K562 (cell line): Measurements from ENCODE around the gene MRPS15. TPM values are rescaled to one million over a fixed set of nuclear protein-coding genes. Genes with fewer than 3 reads are reported as not detected.

Source experiments
- ATAC-seq: fragments of 200-7000 bp; cut with Tn5 transposase; 3 replicates; pipeline ENCODE4 v1.9.1; 2020; ENCODE audit warnings: moderate library complexity
- BruUV-seq: library from RNA; stranded (reverse); fragments of 400-500 nt; replicated peaks from 2 replicates; lab custom pipeline; 2021; lab: Mats Ljungman, UMichigan
- CTCF ChIA-PET: fragments of 300-600 bp; formaldehyde crosslinking; extraction: SDS; loops from one replicate; lab custom pipeline; 2021; ENCODE audit warnings: low intra/inter-chr PET ratio; lab: Yijun Ruan, JAX
- POLR2A ChIA-PET: fragments of 300-600, 350-650 bp; sonication (Branson Sonifier 250); formaldehyde crosslinking; extraction: SDS; loops from one replicate; lab custom pipeline; 2021; ENCODE audit warnings: antibody characterized with exemption, inconsistent platforms; lab: Yijun Ruan, JAX
- DNase-seq, 4 experiments: peaks; one replicate each; pipeline versions ENCODE4 v3.0.0 to v3.0.0-alpha.2; 2011 to 2018; ENCODE audit warnings: low spot score in 3 of 4, mixed read lengths in 3 of 4; ENCODE audit errors: extremely low read depth in 1 of 4
- FAIRE-seq: peaks from 2 replicates; lab custom pipeline; 2011; peaks lifted over from hg19 to GRCh38; lab: Jason Lieb, UNC
- H2AFZ ChIP-seq: 2 replicates; pipeline ENCODE4 v1.6.0; 2011; ENCODE audit warnings: low read depth, low read length, control low read depth, inconsistent platforms
- H3K27ac ChIP-seq: fragments of 200-600 bp; 3 replicates; pipeline ENCODE4 v1.8.0; 2011; ENCODE audit warnings: low read depth, mild to moderate bottlenecking, control low read depth, inconsistent platforms, low read length, moderate library complexity, mixed read lengths; ENCODE audit errors: extremely low read depth
- H3K27me3 ChIP-seq, 2 experiments: fragments of 300-600 bp in 1 of 2; 2 replicates in 1 of 2; 3 replicates in 1 of 2; pipeline versions ENCODE4 v1.6.0 to v1.8.0; 2011; ENCODE audit warnings: inconsistent platforms in 2 of 2, low read length in 2 of 2, mild to moderate bottlenecking in 1 of 2, mixed read lengths in 1 of 2, moderate library complexity in 1 of 2; ENCODE audit not compliant: control insufficient read depth in 2 of 2, insufficient read depth in 2 of 2
- H3K36me3 ChIP-seq: fragments of 300-600 bp; 3 replicates; pipeline ENCODE4 v1.8.0; 2011; ENCODE audit warnings: mild to moderate bottlenecking, low read length, inconsistent platforms; ENCODE audit not compliant: control insufficient read depth, insufficient read depth
- H3K4me1 ChIP-seq, 2 experiments: fragments of 200-600 bp in 1 of 2; replicated peaks in 1 of 2; 2 replicates in 1 of 2; 3 replicates in 1 of 2; pipeline versions ENCODE4 v1.5.1 to v1.8.0; 2011; ENCODE audit warnings: inconsistent platforms in 2 of 2, low read length in 2 of 2, mild to moderate bottlenecking in 1 of 2, mixed read lengths in 1 of 2, moderate library complexity in 1 of 2; ENCODE audit not compliant: control insufficient read depth in 2 of 2, insufficient read depth in 2 of 2
- H3K4me2 ChIP-seq: 2 replicates; pipeline ENCODE4 v1.6.1; 2011; ENCODE audit warnings: low read length, control low read depth, inconsistent platforms, mixed read lengths; ENCODE audit not compliant: insufficient read depth
- H3K4me3 ChIP-seq: fragments of 200-600 bp; sonication (generic), shearing (Covaris generic); 2 replicates; pipeline ENCODE4 v1.5.1; 2016; ENCODE audit warnings: control low read depth, inconsistent platforms
- H3K79me2 ChIP-seq: fragments of 200-600 bp; 3 replicates; pipeline ENCODE4 v1.8.0; 2011; ENCODE audit warnings: low read length, inconsistent platforms; ENCODE audit not compliant: control insufficient read depth, insufficient read depth
- H3K9ac ChIP-seq, 2 experiments: 2 replicates each; pipeline versions ENCODE4 v1.6.0 to v1.6.1; 2011; ENCODE audit warnings: low read depth in 2 of 2, low read length in 2 of 2, control low read depth in 1 of 2, inconsistent platforms in 1 of 2, mild to moderate bottlenecking in 1 of 2, mixed read lengths in 1 of 2; ENCODE audit not compliant: insufficient read depth in 1 of 2
- H3K9me1 ChIP-seq: one replicate; pipeline ENCODE4 v1.6.0; 2011; ENCODE audit warnings: inconsistent platforms, mild to moderate bottlenecking, low read length, moderate library complexity; ENCODE audit not compliant: control insufficient read depth, insufficient read depth
- H3K9me3 ChIP-seq: replicated peaks from 2 replicates; pipeline ENCODE4 v1.5.1; 2011; ENCODE audit warnings: low read depth, low read length, inconsistent platforms; ENCODE audit not compliant: control insufficient read depth, insufficient read depth
- H4K20me1 ChIP-seq: replicated peaks from 2 replicates; pipeline ENCODE4 v1.6.1; 2011; ENCODE audit warnings: low read length, inconsistent platforms, mixed read lengths; ENCODE audit not compliant: control insufficient read depth, insufficient read depth
- ASH1L ChIP-seq: fragments of 450-650 bp; IDR thresholded peaks from 2 replicates; pipeline ENCODE4 v1.6.1; 2018; ENCODE audit warnings: borderline replicate concordance, mild to moderate bottlenecking, low read depth; ENCODE audit not compliant: partially characterized antibody
- BCOR ChIP-seq: fragments of 450-650 bp; IDR thresholded peaks from 2 replicates; pipeline ENCODE4 v1.6.1; 2016
- CEBPB ChIP-seq: fragments of 450-650 bp; IDR thresholded peaks from 2 replicates; pipeline ENCODE4 v1.6.1; 2016; ENCODE audit warnings: missing genetic modification characterization, missing compliant biosample characterization
- CSDE1 ChIP-seq, 2 experiments: fragments of 450-650 bp; IDR thresholded peaks; 2 replicates each; pipeline ENCODE4 v1.6.1; 2016; ENCODE audit warnings: mild to moderate bottlenecking in 1 of 2
- EP300 ChIP-seq: IDR thresholded peaks from 2 replicates; pipeline ENCODE4 v1.6.1; 2012; ENCODE audit warnings: low read length, improper control_type of control experiment
- HDAC2 ChIP-seq: fragments of 450-650 bp; IDR thresholded peaks from 2 replicates; pipeline ENCODE4 v1.6.1; 2016; ENCODE audit warnings: mild to moderate bottlenecking
- HDGF ChIP-seq: fragments of 450-650 bp; IDR thresholded peaks from 2 replicates; pipeline ENCODE4 v1.6.1; 2016
- IFI16 ChIP-seq: fragments of 250-450 bp; sonication (Bioruptor Pico); IDR thresholded peaks from 2 replicates; pipeline ENCODE4 v2.1.2; 2022; ENCODE audit warnings: mild to moderate bottlenecking, inconsistent platforms
- MTF1 ChIP-seq: fragments of 250-450 bp; sonication (Bioruptor Pico); IDR thresholded peaks from 2 replicates; pipeline ENCODE4 v1.9.0; 2021; ENCODE audit warnings: moderate library complexity, mild to moderate bottlenecking, inconsistent platforms, borderline replicate concordance
- RBM25 ChIP-seq: fragments of 200-400 bp; formaldehyde crosslinking; IDR thresholded peaks from 2 replicates; pipeline ENCODE4 v1.6.1; 2018; ENCODE audit warnings: low read length, low read depth, moderate library complexity; ENCODE audit not compliant: severe bottlenecking
- RBM39 ChIP-seq: fragments of 200-400 bp; formaldehyde crosslinking; optimal IDR thresholded peaks from 2 replicates; pipeline ENCODE3; 2018; ENCODE audit warnings: low read depth, low read length
- WGBS: fragments of 100-300 bp; shearing (Covaris generic); methylation state at CpG from one replicate; pipeline ENCODE4 v1.1.6; 2016; ENCODE audit warnings: low coverage, mixed read lengths; ENCODE audit not compliant: insufficient coverage; ENCODE audit errors: missing lambda C conversion rate; 5-methylcytosine and 5-hydroxymethylcytosine counted together
- in situ Hi-C: fragments of 300-500 bp; cut with MboI; formaldehyde crosslinking; loops from 4 replicates; pipeline ENCODE4 v1.15.0; 2018; ENCODE audit warnings: inconsistent platforms, mixed read lengths
- intact Hi-C: fragments of 100-400 bp; cut with micrococcal nuclease; formaldehyde crosslinking; loops from 2 replicates; pipeline ENCODE4 v1.14.2; 2022
- polyA plus RNA-seq, 8 experiments: library from polyadenylated mRNA; depleted of rRNA in 4 of 8; stranded (reverse) in 5 of 8; unstranded in 3 of 8; fragments of >200 nt; fragmentation: Nextera tagmentation in 2 of 8; fragmentation: Illumina TruSeq in 1 of 8; extraction: Ambion mirVana in 2 of 8; extraction: Trizol in 1 of 8; gene quantifications; 2 replicates each; pipeline versions ENCODE4 v1.2.1 to v1.2.3, GENCODE V29; 2011 to 2014; ENCODE audit warnings: inconsistent platforms in 1 of 8, missing spikeins in 1 of 8
- total RNA-seq, 7 experiments: library from RNA; depleted of rRNA in 6 of 7; stranded (reverse); fragments of >200 nt in 6 of 7; fragmentation: Illumina TruSeq in 2 of 7; extraction: Trizol in 2 of 7; gene quantifications; 2 replicates each; pipeline versions ENCODE4 v1.2.1 to v1.2.3, GENCODE V29; 2011 to 2021; ENCODE audit warnings: low replicate concordance in 1 of 7
- TF ChIP-seq, protein P1 (sequence below): sonication (generic); formaldehyde crosslinking; IDR thresholded peaks from 2 replicates; pipeline ENCODE4 v1.5.0; 2020; ENCODE audit warnings: missing genetic modification reagents
- TF ChIP-seq, protein P2 (sequence below), 3 experiments: IDR thresholded peaks in 2 of 3; conservative IDR thresholded peaks in 1 of 3; 2 replicates each; pipeline ENCODE4 v1.5.1; 2011 to 2012; ENCODE audit warnings: low read length in 3 of 3, mild to moderate bottlenecking in 3 of 3, control low read depth in 2 of 3, improper control_type of control experiment in 1 of 3, inconsistent platforms in 1 of 3, low read depth in 1 of 3, mixed read lengths in 1 of 3, moderate library complexity in 1 of 3; ENCODE audit not compliant: insufficient read depth in 2 of 3
- TF ChIP-seq, protein P3 (sequence below): sonication (generic); formaldehyde crosslinking; IDR thresholded peaks from 2 replicates; pipeline ENCODE4 v1.8.1; 2023; ENCODE audit warnings: mild to moderate bottlenecking, missing genetic modification reagents

Gene MRPS15
- total and polyA plus RNA-seq, 9 of the 15 experiments (the other 6 are each of a cell fraction or from before 2014, with no cell fraction given) = 62.9 to 286 (median 149) TPM

DNA sequence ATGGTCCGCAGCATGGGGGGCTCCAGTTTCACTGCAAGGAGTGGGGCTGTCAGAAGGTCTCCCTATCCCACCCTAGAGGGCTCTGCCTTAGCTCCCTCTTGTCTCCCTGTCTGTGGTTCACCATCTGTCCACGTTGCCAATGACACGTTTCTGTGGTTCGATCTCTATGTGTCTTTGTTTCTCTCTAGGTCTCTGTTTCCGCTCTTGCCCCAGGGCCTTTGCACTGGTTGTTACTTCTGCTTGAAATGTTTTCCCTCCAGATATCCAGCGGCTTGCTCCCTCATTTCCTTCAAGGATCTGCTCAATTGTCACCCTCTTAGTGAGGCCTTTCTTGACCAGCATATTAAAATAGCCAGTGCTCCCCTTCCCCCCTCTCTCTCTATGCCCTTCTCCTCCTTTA lies 8.5 kb upstream of the MRPS15 start:
- POLR2A ChIA-PET = no interaction called here
- in situ Hi-C loops = no loop called here

DNA sequence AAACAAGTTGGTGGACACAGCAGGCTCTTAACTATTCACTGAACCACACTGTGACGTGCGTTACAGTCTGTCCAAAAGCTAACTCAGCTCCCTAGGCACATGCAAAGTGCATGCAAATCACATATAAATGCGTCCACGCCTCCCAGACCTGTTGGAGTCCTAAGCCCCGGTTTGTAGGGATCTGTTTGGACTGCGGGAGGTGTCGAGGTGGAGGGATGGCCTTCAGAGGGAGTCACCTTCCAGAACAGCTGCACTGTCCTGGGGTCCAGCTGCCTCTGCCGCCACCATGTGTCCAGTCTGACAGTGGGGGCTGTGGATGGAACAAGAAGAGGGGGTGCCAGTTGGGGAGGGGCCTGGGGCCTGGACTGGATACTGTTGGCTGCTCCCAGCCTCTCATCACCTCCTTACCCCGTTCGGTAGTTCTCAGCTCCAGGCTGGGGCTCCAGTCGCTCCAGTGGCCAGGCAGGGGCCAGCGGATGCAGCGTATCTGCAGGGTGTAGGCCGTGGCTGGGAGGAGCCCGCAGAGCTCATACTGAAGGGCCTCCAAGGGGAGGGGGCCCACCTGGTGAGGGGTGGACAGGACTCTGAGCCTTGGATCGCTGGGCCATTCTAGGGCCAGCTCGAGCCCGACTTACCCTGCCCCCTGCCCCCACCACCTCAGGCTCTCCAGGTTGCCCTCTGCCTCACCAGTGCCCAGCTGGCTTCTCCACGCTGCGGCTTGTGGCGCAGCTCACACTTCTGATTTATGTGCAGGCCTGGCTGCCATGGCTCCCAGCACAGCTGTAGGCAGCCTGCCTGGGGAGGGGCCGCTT lies 7.9 kb upstream of the MRPS15 start:
- POLR2A ChIA-PET = interaction anchor here (0.9 kb wide), 1 partner anchor 15 kb away, joined by 4 read pairs; no protein-coding TSS in a partner anchor
- CTCF ChIA-PET = no interaction called here
- Histone ChIP-seq H3K4me1 (peaks cover 0 to 27% of the 10 kb centered on the region in 2 experiments; a peak in 3 of 5 replicates), H3K9me1 (no peaks in the 10 kb centered on the region), H3K9me3 (no peaks in the 10 kb centered on the region), H3K36me3 (no peaks in the 10 kb centered on the region), H3K9ac (peak overlapping the region in 1 of 2 experiments; percentile 61; a peak in 2 of 4 replicates), H3K27ac (no peak overlapping the region), H4K20me1 (no peaks in the 10 kb centered on the region), H2AFZ (no peak overlapping the region), H3K4me2 (no peak overlapping the region), H3K79me2 (no peaks in the 10 kb centered on the region), H3K4me3 (no peak overlapping the region), H3K27me3 (no peaks in the 10 kb centered on the region)
- ATAC-seq (peak; percentile 52), FAIRE-seq (no peak), DNase-seq (no peak)
- 63% methylated on average over 22 of the region's 22 CpGs for WGBS
- BruUV-seq = no TSS peak
- in situ Hi-C loops = no loop called here
- intact Hi-C loops = no loop called here
- TF ChIP-seq RBM39 (no peak), CSDE1 (IDR thresholded peaks at IDR 0.05) (no peak), IFI16 (no peak), HDAC2 (no peak), MTF1 (CRISPR knock-in tag) (no peak), ASH1L (no peak)
- TF ChIP-seq, protein P1, sequence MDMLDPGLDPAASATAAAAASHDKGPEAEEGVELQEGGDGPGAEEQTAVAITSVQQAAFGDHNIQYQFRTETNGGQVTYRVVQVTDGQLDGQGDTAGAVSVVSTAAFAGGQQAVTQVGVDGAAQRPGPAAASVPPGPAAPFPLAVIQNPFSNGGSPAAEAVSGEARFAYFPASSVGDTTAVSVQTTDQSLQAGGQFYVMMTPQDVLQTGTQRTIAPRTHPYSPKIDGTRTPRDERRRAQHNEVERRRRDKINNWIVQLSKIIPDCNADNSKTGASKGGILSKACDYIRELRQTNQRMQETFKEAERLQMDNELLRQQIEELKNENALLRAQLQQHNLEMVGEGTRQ (CRISPR knock-in tag) = no peak
- TF ChIP-seq, protein P2, sequence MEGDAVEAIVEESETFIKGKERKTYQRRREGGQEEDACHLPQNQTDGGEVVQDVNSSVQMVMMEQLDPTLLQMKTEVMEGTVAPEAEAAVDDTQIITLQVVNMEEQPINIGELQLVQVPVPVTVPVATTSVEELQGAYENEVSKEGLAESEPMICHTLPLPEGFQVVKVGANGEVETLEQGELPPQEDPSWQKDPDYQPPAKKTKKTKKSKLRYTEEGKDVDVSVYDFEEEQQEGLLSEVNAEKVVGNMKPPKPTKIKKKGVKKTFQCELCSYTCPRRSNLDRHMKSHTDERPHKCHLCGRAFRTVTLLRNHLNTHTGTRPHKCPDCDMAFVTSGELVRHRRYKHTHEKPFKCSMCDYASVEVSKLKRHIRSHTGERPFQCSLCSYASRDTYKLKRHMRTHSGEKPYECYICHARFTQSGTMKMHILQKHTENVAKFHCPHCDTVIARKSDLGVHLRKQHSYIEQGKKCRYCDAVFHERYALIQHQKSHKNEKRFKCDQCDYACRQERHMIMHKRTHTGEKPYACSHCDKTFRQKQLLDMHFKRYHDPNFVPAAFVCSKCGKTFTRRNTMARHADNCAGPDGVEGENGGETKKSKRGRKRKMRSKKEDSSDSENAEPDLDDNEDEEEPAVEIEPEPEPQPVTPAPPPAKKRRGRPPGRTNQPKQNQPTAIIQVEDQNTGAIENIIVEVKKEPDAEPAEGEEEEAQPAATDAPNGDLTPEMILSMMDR (IDR thresholded peaks at IDR 0.05 in 2 of 3, conservative IDR thresholded peaks at IDR 0.05 in 1 of 3; ENCODE audit: insufficient read depth in 2 of 3, low read depth in 1 of 3, low read length in 3 of 3) = 0 out of 6 replicates have a peak, but pooled peaks of 1 of the 3 experiments have one; percentile 18
- TF ChIP-seq, protein P3, sequence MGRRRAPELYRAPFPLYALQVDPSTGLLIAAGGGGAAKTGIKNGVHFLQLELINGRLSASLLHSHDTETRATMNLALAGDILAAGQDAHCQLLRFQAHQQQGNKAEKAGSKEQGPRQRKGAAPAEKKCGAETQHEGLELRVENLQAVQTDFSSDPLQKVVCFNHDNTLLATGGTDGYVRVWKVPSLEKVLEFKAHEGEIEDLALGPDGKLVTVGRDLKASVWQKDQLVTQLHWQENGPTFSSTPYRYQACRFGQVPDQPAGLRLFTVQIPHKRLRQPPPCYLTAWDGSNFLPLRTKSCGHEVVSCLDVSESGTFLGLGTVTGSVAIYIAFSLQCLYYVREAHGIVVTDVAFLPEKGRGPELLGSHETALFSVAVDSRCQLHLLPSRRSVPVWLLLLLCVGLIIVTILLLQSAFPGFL = no peak

More for the DNA sequence above, 8.5 kb upstream of the MRPS15 start:
- FAIRE-seq (no peak), ATAC-seq (no peak)
- 55% methylated on average over 6 of the region's 6 CpGs for WGBS
- TF ChIP-seq HDGF = no peak
- TF ChIP-seq CEBPB = no peak
- TF ChIP-seq RBM25 = peak; percentile 15
- TF ChIP-seq EP300 = no peak
- peak; percentile 60 for TF ChIP-seq BCOR
- TF ChIP-seq, all 486 proteins: peak for 2
- no peaks in the 10 kb centered on the region for H3K79me2 ChIP-seq
- peak overlapping the region in 1 of 2 experiments; percentile 61; a peak in 1 of 4 replicates for H3K9ac ChIP-seq
- intact Hi-C loops = no loop called here
- H3K27ac ChIP-seq = no peak overlapping the region
- no peaks in the 10 kb centered on the region for H3K36me3 ChIP-seq
- H3K9me1 ChIP-seq = no peaks in the 10 kb centered on the region
- no peak overlapping the region for H3K4me2 ChIP-seq
- DNase-seq = no peak
- H3K27me3 ChIP-seq = no peaks in the 10 kb centered on the region
- H2AFZ ChIP-seq = no peak overlapping the region
- peaks cover 0 to 29% of the 10 kb centered on the region in 2 experiments; a peak in 3 of 5 replicates for H3K4me1 ChIP-seq
- no peak overlapping the region for H3K4me3 ChIP-seq
- H4K20me1 ChIP-seq = no peaks in the 10 kb centered on the region
- BruUV-seq = no TSS peak
- no peaks in the 10 kb centered on the region for H3K9me3 ChIP-seq
- CTCF ChIA-PET = no interaction called here
